IMR-90 (cell line): ENCODE measurements around the gene RXFP4. TPM values are rescaled to one million over a fixed set of nuclear protein-coding genes. Genes with fewer than 3 reads are reported as not detected.

Source experiments
- ATAC-seq: fragments of 200-7000 bp; cut with Tn5 transposase; 2 replicates; pipeline ENCODE4 v1.9.1; 2020; ENCODE audit warnings: low read depth, mild to moderate bottlenecking, moderate library complexity
- BruUV-seq: library from RNA; stranded (reverse); fragments of 400-500 nt; replicated peaks from 2 replicates; lab custom pipeline; 2021; lab: Mats Ljungman, UMichigan
- CTCF ChIA-PET: fragments of 300-600 bp; formaldehyde crosslinking; extraction: SDS; loops from one replicate; lab custom pipeline; 2021; ENCODE audit warnings: antibody characterized with exemption; lab: Yijun Ruan, JAX
- POLR2A ChIA-PET: fragments of 300-600 bp; sonication (Branson Sonifier 250); formaldehyde crosslinking; loops from one replicate; lab custom pipeline; 2022; ENCODE audit warnings: antibody characterized with exemption; ENCODE audit not compliant: unreplicated experiment; lab: Charles Lee
- DNase-seq: peaks from one replicate; pipeline ENCODE4 v3.0.0; 2013
- H2AFZ ChIP-seq: replicated peaks from 2 replicates; pipeline ENCODE3; 2013; ENCODE audit warnings: low read length, mild to moderate bottlenecking; ENCODE audit not compliant: poor library complexity
- H2AK5ac ChIP-seq: 2 replicates; pipeline ENCODE4 v1.6.1; 2013; ENCODE audit warnings: low read depth, low read length, inconsistent platforms
- H2AK9ac ChIP-seq: replicated peaks from 2 replicates; pipeline ENCODE3; 2013; ENCODE audit warnings: mild to moderate bottlenecking, low read depth, low read length, moderate library complexity; ENCODE audit not compliant: poor library complexity
- H2BK120ac ChIP-seq: 2 replicates; pipeline ENCODE4 v1.6.1; 2013; ENCODE audit warnings: low read depth, low read length, inconsistent platforms
- H2BK15ac ChIP-seq: 3 replicates; pipeline ENCODE4 v1.6.1; 2013; ENCODE audit warnings: low read depth, low read length, inconsistent platforms
- H2BK20ac ChIP-seq: 2 replicates; pipeline ENCODE4 v1.6.1; 2013; ENCODE audit warnings: low read depth, mild to moderate bottlenecking, inconsistent platforms, low read length, moderate library complexity
- H2BK5ac ChIP-seq: 2 replicates; pipeline ENCODE4 v1.6.1; 2013; ENCODE audit warnings: mild to moderate bottlenecking, low read depth, low read length, inconsistent platforms; ENCODE audit not compliant: poor library complexity, severe bottlenecking
- H3K14ac ChIP-seq: replicated peaks from 2 replicates; pipeline ENCODE4 v1.6.1; 2013; ENCODE audit warnings: low read depth, low read length, inconsistent platforms
- H3K18ac ChIP-seq: 2 replicates; pipeline ENCODE4 v1.6.1; 2013; ENCODE audit warnings: low read depth, low read length, control low read depth
- H3K23ac ChIP-seq: 2 replicates; pipeline ENCODE4 v1.6.1; 2013; ENCODE audit warnings: low read depth, low read length, inconsistent platforms
- H3K27ac ChIP-seq: 2 replicates; pipeline ENCODE4 v1.5.1; 2013; ENCODE audit warnings: mild to moderate bottlenecking, control low read depth, low read length; ENCODE audit not compliant: insufficient read depth
- H3K27me3 ChIP-seq: 2 replicates; pipeline ENCODE4 v1.6.1; 2013; ENCODE audit warnings: low read length; ENCODE audit not compliant: control insufficient read depth, insufficient read depth
- H3K36me3 ChIP-seq: 2 replicates; pipeline ENCODE4 v1.6.1; 2013; ENCODE audit warnings: low read length, mixed read lengths; ENCODE audit not compliant: control insufficient read depth, insufficient read depth
- H3K4ac ChIP-seq: 2 replicates; pipeline ENCODE4 v1.6.1; 2013; ENCODE audit warnings: low read depth, low read length, inconsistent platforms
- H3K4me1 ChIP-seq: 2 replicates; pipeline ENCODE4 v1.6.1; 2013; ENCODE audit warnings: low read length, mixed read lengths; ENCODE audit not compliant: control insufficient read depth, insufficient read depth
- H3K4me2 ChIP-seq: 2 replicates; pipeline ENCODE4 v1.6.1; 2013; ENCODE audit warnings: low read depth, mild to moderate bottlenecking, control low read depth, low read length, moderate library complexity
- H3K4me3 ChIP-seq: 2 replicates; pipeline ENCODE4 v1.5.1; 2013; ENCODE audit warnings: low read depth, mild to moderate bottlenecking, control low read depth, low read length, moderate library complexity; ENCODE audit not compliant: insufficient read depth
- H3K56ac ChIP-seq: 2 replicates; pipeline ENCODE4 v1.6.1; 2013; ENCODE audit warnings: low read length, inconsistent platforms; ENCODE audit not compliant: insufficient read depth; ENCODE audit errors: extremely low read depth
- H3K79me1 ChIP-seq, 2 experiments: 2 replicates each; pipeline ENCODE4 v1.6.1; 2013; ENCODE audit warnings: low read length in 2 of 2, inconsistent platforms in 1 of 2, low read depth in 1 of 2
- H3K9ac ChIP-seq: 2 replicates; pipeline ENCODE4 v1.6.1; 2013; ENCODE audit warnings: low read depth, low read length, control low read depth
- H3K9me1 ChIP-seq: 2 replicates; pipeline ENCODE4 v1.6.1; 2013; ENCODE audit warnings: low read length, inconsistent platforms; ENCODE audit not compliant: insufficient read depth
- H3K9me3 ChIP-seq: 2 replicates; pipeline ENCODE4 v1.6.1; 2013; ENCODE audit warnings: low read length; ENCODE audit not compliant: control insufficient read depth, insufficient read depth
- H4K20me1 ChIP-seq: 2 replicates; pipeline ENCODE4 v1.6.1; 2013; ENCODE audit warnings: low read length, inconsistent platforms; ENCODE audit not compliant: insufficient read depth
- H4K5ac ChIP-seq: 2 replicates; pipeline ENCODE4 v1.6.1; 2013; ENCODE audit warnings: mild to moderate bottlenecking, low read depth, low read length, control low read depth
- H4K8ac ChIP-seq, 2 experiments: 2 replicates each; pipeline ENCODE4 v1.6.1; 2013; ENCODE audit warnings: low read depth in 2 of 2, low read length in 2 of 2, control low read depth in 1 of 2, inconsistent platforms in 1 of 2
- H4K91ac ChIP-seq: 2 replicates; pipeline ENCODE4 v1.6.1; 2013; ENCODE audit warnings: low read depth, low read length, inconsistent platforms; ENCODE audit not compliant: insufficient read depth
- CEBPB ChIP-seq: IDR thresholded peaks from 2 replicates; pipeline ENCODE4 v1.6.1; 2012; ENCODE audit warnings: low read depth, low read length, improper control_type of control experiment
- MAZ ChIP-seq: IDR thresholded peaks from 2 replicates; pipeline ENCODE4 v1.6.1; 2012; ENCODE audit warnings: low read depth, mild to moderate bottlenecking, low read length, improper control_type of control experiment, moderate library complexity, borderline replicate concordance
- POLR2A ChIP-seq: IDR thresholded peaks from 2 replicates; pipeline ENCODE4 v1.6.1; 2012; ENCODE audit warnings: mild to moderate bottlenecking, low read depth, low read length
- RAD21 ChIP-seq: IDR thresholded peaks from 2 replicates; pipeline ENCODE4 v1.6.1; 2012; ENCODE audit warnings: low read length, improper control_type of control experiment
- WGBS, 2 experiments: methylation state at CpG; one replicate each; pipeline versions ENCODE4 v1.1.5 to v1.1.7; 2013; ENCODE audit warnings: missing lambda C conversion rate in 2 of 2; ENCODE audit not compliant: insufficient read length in 1 of 2; ENCODE audit errors: extremely low coverage in 2 of 2; 5-methylcytosine and 5-hydroxymethylcytosine counted together
- dilution Hi-C: fragments of 300-500 bp; cut with HindIII; formaldehyde crosslinking; loops from one replicate; pipeline ENCODE4 v1.14.3; 2018; ENCODE audit warnings: low sequenced_read_pairs; ENCODE audit not compliant: unreplicated experiment
- in situ Hi-C: fragments of 300-500 bp; cut with MboI; formaldehyde crosslinking; loops from 3 replicates; pipeline ENCODE4 v1.14.3; 2019; ENCODE audit warnings: low sequenced_read_pairs, inconsistent platforms, mixed read lengths
- intact Hi-C: fragments of 100-400 bp; cut with micrococcal nuclease; formaldehyde crosslinking; loops from 2 replicates; pipeline ENCODE4 v1.10.0; 2022
- polyA plus RNA-seq, 3 experiments: library from polyadenylated mRNA; depleted of rRNA; stranded (reverse); fragments of >200 nt; gene quantifications; 2 replicates each; pipeline ENCODE4 v1.2.3, GENCODE V29; 2012; ENCODE audit warnings: low replicate concordance in 1 of 3
- total RNA-seq: library from RNA; depleted of rRNA; stranded (reverse); fragments of >200 nt; gene quantifications from 2 replicates; pipeline ENCODE4 v1.2.3, GENCODE V29; 2012

Gene RXFP4
- total and polyA plus RNA-seq, 2 of the 4 experiments (the other 2 are of a cell fraction): not detected

GRCh38 chr1:155931332-155932038 lies 10.0 kb upstream of the RXFP4 start (continued):
- no peak for TF ChIP-seq CEBPB

- Histone ChIP-seq H3K27ac (no peak overlapping the region), H3K23ac (no peak overlapping the region), H3K14ac (no peak overlapping the region), H3K4me1 (peaks cover 7% of the 10 kb centered on the region; the same call in 1 of the 2 replicates), H4K20me1 (peaks cover 41% of the 10 kb centered on the region), H4K8ac (no peak overlapping the region), H3K36me3 (peaks cover 43% of the 10 kb centered on the region), H2AK9ac (no peak overlapping the region), H2BK5ac (no peak overlapping the region), H3K9ac (no peak overlapping the region), H3K79me1 (peaks cover 7 to 48% of the 10 kb centered on the region in 2 experiments; a peak in 3 of 4 replicates), H2BK20ac (no peak overlapping the region), H3K56ac (no peak overlapping the region), H2AFZ (no peak overlapping the region), H2AK5ac (no peak overlapping the region), H2BK120ac (no peak overlapping the region), H3K4ac (no peak overlapping the region), H4K5ac (no peak overlapping the region), H3K18ac (no peak overlapping the region), H3K4me2 (peak overlapping the region; percentile 55), H3K9me1 (0 out of 2 replicates have a peak, but pooled peaks cover 2% of the 10 kb centered on the region), H3K4me3 (no peak overlapping the region), H3K9me3 (no peaks in the 10 kb centered on the region), H4K91ac (no peak overlapping the region), H2BK15ac (no peak overlapping the region), H3K27me3 (no peaks in the 10 kb centered on the region)
- ChIA-PET POLR2A (interaction anchor here (0.7 kb wide), 1 partner anchor 8 kb away, joined by 3 read pairs; no protein-coding TSS in a partner anchor), CTCF (interaction anchor here (1.4 kb wide), 1 partner anchor 14 kb away, joined by 4 read pairs; no protein-coding TSS in a partner anchor)
- DNase-seq (no peak), ATAC-seq (no peak)
- in situ Hi-C loops (no loop called here), intact Hi-C loops (no loop called here), dilution Hi-C loops (no loop called here)
- WGBS, 2 experiments: no CpG with 5 or more reads among the region's 1 CpG
- no peak for TF ChIP-seq CEBPB
- TF ChIP-seq MAZ: no peak
- TF ChIP-seq RAD21: no peak
- TF ChIP-seq POLR2A: no peak
- BruUV-seq: TSS peak; percentile 40
Observed at GRCh38 chr1:155932081-155932480, 9.4 kb upstream of the RXFP4 start.
